Skeletal muscle tissue (tissue), 4 donors: ENCODE data around the gene TNS3. TPM values are rescaled to one million over a fixed set of nuclear protein-coding genes. Genes with fewer than 3 reads are reported as not detected.

Experiments used
- H3K27ac ChIP-seq: one replicate; pipeline ENCODE4 v1.7.0; 2013; ENCODE audit warnings: mild to moderate bottlenecking, low read depth, low read length, inconsistent platforms
- H3K27me3 ChIP-seq, 3 donors: one replicate each; pipeline ENCODE4 v1.7.0; 2013; ENCODE audit warnings: low read length in 3 of 3; ENCODE audit not compliant: control insufficient read depth in 3 of 3, insufficient read depth in 3 of 3
- H3K36me3 ChIP-seq, 3 donors: one replicate each; pipeline ENCODE4 v1.7.0; 2013; ENCODE audit warnings: low read length in 3 of 3; ENCODE audit not compliant: control insufficient read depth in 3 of 3, insufficient read depth in 3 of 3
- H3K4me1 ChIP-seq, 3 donors: one replicate each; pipeline ENCODE4 v1.7.0; 2013; ENCODE audit warnings: low read length in 3 of 3, mild to moderate bottlenecking in 3 of 3; ENCODE audit not compliant: control insufficient read depth in 3 of 3, insufficient read depth in 3 of 3
- H3K4me3 ChIP-seq, 3 donors: one replicate each; pipeline ENCODE4 v1.7.0; 2013; ENCODE audit warnings: low read length in 3 of 3
- H3K9ac ChIP-seq, 3 donors: one replicate each; pipeline ENCODE4 v1.7.0; 2013; ENCODE audit warnings: low read length in 3 of 3, mild to moderate bottlenecking in 3 of 3, moderate library complexity in 2 of 3, low read depth in 1 of 3
- H3K9me3 ChIP-seq, 3 donors: one replicate each; pipeline ENCODE4 v1.7.0; 2013; ENCODE audit warnings: low read length in 3 of 3; ENCODE audit not compliant: control insufficient read depth in 3 of 3
- total RNA-seq: library from RNA; depleted of rRNA; stranded (reverse); fragments of >200 nt; gene quantifications from one replicate; pipeline ENCODE4 v1.2.3, GENCODE V29; 2014
- donor health status: Osteomylitis.

Gene TNS3
- total RNA-seq, 1 donor from 2014 or later = 33.4 TPM

DNA sequence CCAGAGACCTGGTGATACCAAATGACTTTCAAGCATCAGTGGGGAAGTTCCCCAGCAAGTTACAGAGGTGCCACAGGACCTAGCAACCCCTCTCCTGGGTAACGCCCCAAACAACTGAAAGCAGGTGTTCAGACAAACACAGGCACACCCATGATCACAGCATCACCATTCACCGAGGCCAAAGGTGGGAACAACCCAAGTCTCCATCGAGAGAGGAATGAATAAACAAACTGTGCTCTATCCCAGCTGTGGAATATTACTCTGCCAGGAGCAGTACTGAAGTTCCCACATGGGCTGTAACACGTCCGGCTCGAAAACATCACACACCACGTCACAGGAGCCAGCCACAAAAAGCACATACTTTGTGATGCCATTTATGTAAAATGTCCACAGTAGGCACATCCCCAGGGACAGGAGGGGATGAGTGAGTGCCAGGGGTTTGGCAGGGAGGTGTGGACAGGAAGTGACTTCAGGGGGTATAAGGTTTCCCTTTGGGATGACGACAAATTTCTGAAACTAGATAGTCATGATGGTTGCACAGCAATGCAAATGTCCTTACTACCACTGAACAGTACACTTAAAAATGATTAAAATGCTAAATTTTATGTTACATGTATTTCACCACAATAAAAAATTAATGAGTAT lies 222.8 kb downstream of the TNS3 start:
- peaks cover 0 to 8% (median 2%) of the 10 kb centered on the region in 3 donors for H3K4me1 ChIP-seq
- peaks cover 0 to 5% (median 3%) of the 10 kb centered on the region in 3 donors for H3K36me3 ChIP-seq
- H3K4me3 ChIP-seq = no peak overlapping the region
- no peaks in the 10 kb centered on the region for H3K27me3 ChIP-seq
- H3K27ac ChIP-seq = no peak overlapping the region
- H3K9me3 ChIP-seq = no peaks in the 10 kb centered on the region
- no peak overlapping the region for H3K9ac ChIP-seq

DNA sequence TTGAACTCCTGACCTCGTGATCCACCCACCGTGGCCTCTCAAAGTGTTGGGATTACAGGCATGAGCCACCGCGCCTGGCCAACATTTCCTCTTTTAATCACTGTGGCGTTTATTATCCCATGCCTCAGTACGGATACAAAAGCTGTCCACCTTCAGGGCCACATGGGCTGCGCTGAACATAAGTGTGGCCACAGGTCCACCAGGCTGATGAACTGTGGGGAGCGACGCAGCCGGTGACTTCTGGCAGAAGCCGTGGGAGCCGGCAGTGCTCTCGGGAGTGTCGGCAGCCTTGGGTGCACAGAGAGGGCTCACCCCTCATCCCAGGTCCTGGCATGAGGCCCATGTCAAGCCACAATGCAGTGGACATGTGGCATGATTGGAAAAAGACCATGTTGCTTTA lies 223.6 kb downstream of the TNS3 start:
- Histone ChIP-seq H3K4me1 (peaks cover 0 to 8% (median 2%) of the 10 kb centered on the region in 3 donors), H3K9me3 (no peaks in the 10 kb centered on the region), H3K27me3 (no peaks in the 10 kb centered on the region), H3K4me3 (no peak overlapping the region), H3K9ac (no peak overlapping the region), H3K36me3 (peaks cover 0 to 5% (median 3%) of the 10 kb centered on the region in 3 donors), H3K27ac (no peak overlapping the region)

- H3K9me3 ChIP-seq = no peaks in the 10 kb centered on the region
- peaks cover 0 to 8% (median 2%) of the 10 kb centered on the region in 3 donors for H3K4me1 ChIP-seq
- no peak overlapping the region for H3K4me3 ChIP-seq
- no peaks in the 10 kb centered on the region for H3K27me3 ChIP-seq
- H3K36me3 ChIP-seq = peaks cover 0 to 5% (median 5%) of the 10 kb centered on the region in 3 donors
- no peak overlapping the region for H3K9ac ChIP-seq
- H3K27ac ChIP-seq = no peak overlapping the region
Observed at GRCh38 chr7:47357863-47358262, 224.0 kb downstream of the TNS3 start.

DNA sequence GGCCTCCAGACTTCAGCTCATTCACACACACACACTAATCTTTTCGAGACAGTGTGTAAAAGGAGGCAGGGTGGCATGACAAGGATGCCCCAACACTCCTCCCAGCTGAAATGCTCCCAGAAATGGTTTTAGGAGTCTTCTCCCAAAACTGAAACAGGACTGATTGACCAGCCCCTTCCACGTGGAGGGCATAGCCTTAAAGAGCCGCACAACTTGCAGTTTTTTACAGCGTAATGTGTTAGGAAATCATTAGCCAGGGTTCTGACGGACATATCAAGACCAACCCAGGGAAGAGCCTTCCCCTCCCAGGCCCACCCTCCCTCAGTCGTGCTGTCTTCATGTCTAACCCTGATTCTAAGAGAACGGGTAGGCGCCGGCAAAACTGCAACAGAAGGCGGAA lies 224.6 kb downstream of the TNS3 start:
- no peak overlapping the region for H3K27ac ChIP-seq
- H3K4me1 ChIP-seq = peaks cover 0 to 8% (median 2%) of the 10 kb centered on the region in 3 donors
- H3K9ac ChIP-seq = no peak overlapping the region
- no peak overlapping the region for H3K4me3 ChIP-seq
- peaks cover 0 to 6% (median 4%) of the 10 kb centered on the region in 3 donors for H3K36me3 ChIP-seq
- H3K27me3 ChIP-seq = no peaks in the 10 kb centered on the region
- no peaks in the 10 kb centered on the region for H3K9me3 ChIP-seq

GRCh38 chr7:47356261-47356660 lies 225.7 kb downstream of the TNS3 start:
- Histone ChIP-seq H3K27ac (no peak overlapping the region), H3K36me3 (peaks cover 0 to 6% (median 2%) of the 10 kb centered on the region in 3 donors), H3K4me1 (peaks cover 0 to 8% (median 0%) of the 10 kb centered on the region in 3 donors), H3K9me3 (no peaks in the 10 kb centered on the region), H3K27me3 (no peaks in the 10 kb centered on the region), H3K9ac (no peak overlapping the region), H3K4me3 (no peak overlapping the region)

DNA sequence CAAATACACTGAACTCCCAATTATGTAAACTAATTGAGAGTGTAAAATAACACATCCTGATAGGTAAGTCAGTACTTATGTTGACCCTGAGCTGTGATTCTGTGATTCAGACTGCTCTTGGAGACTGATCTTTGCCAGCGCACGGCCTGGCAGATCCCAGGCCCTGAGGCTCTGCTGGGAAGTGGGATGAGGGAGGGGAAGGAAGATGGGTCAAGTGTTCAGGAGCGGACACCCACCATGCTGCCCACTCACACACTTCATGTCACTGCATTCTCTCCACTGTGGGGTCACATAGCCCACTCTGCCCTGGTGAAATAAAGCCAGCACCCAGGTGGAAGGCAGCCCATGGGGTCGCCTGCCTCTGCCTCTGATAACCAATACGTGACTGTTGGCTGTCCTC lies 226.2 kb downstream of the TNS3 start:
- Histone ChIP-seq H3K27ac (no peak overlapping the region), H3K4me3 (no peak overlapping the region), H3K9me3 (no peaks in the 10 kb centered on the region), H3K9ac (no peak overlapping the region), H3K36me3 (peaks cover 0 to 6% (median 2%) of the 10 kb centered on the region in 3 donors), H3K4me1 (peaks cover 0 to 8% (median 0%) of the 10 kb centered on the region in 3 donors), H3K27me3 (no peaks in the 10 kb centered on the region)

- no peak overlapping the region for H3K9ac ChIP-seq
- no peak overlapping the region for H3K27ac ChIP-seq
- H3K36me3 ChIP-seq = peaks cover 0 to 6% (median 2%) of the 10 kb centered on the region in 3 donors
- no peaks in the 10 kb centered on the region for H3K27me3 ChIP-seq
- H3K9me3 ChIP-seq = no peaks in the 10 kb centered on the region
- no peak overlapping the region for H3K4me3 ChIP-seq
- H3K4me1 ChIP-seq = peaks cover 0 to 8% (median 0%) of the 10 kb centered on the region in 3 donors
Observed at GRCh38 chr7:47354831-47355541, 226.9 kb downstream of the TNS3 start.

GRCh38 chr7:47354071-47354470 lies 227.8 kb downstream of the TNS3 start:
- Histone ChIP-seq H3K36me3 (peaks cover 0 to 6% (median 2%) of the 10 kb centered on the region in 3 donors), H3K4me1 (peaks cover 0 to 4% (median 0%) of the 10 kb centered on the region in 3 donors), H3K27ac (no peak overlapping the region), H3K9me3 (no peaks in the 10 kb centered on the region), H3K9ac (no peak overlapping the region), H3K4me3 (no peak overlapping the region), H3K27me3 (no peaks in the 10 kb centered on the region)

GRCh38 chr7:47352394-47352968 lies 229.4 kb downstream of the TNS3 start:
- Histone ChIP-seq H3K9ac (no peak overlapping the region), H3K27ac (no peak overlapping the region), H3K36me3 (peaks cover 0 to 5% (median 2%) of the 10 kb centered on the region in 3 donors), H3K9me3 (no peaks in the 10 kb centered on the region), H3K4me3 (no peak overlapping the region), H3K27me3 (no peaks in the 10 kb centered on the region), H3K4me1 (peaks cover 0 to 3% (median 0%) of the 10 kb centered on the region in 3 donors)
